RWPE2 (cell line): ENCODE data around the gene LYL1.

Experiments
- ATAC-seq: fragments of 200-7000 bp; cut with Tn5 transposase; 3 replicates; pipeline ENCODE4 v1.9.1; 2021; ENCODE audit warnings: low read depth
- DNase-seq: peaks from one replicate; pipeline ENCODE4 v3.0.0-alpha.2; 2020; ENCODE audit warnings: low spot score
- H3K27ac ChIP-seq: fragments of 450-650 bp; 2 replicates; pipeline ENCODE4 v1.5.1; 2017; ENCODE audit warnings: mild to moderate bottlenecking; ENCODE audit not compliant: poor library complexity, severe bottlenecking
- H3K27me3 ChIP-seq: fragments of 250-450 bp; sonication (Bioruptor Pico); 2 replicates; pipeline ENCODE4 v1.5.1; 2021; ENCODE audit warnings: mild to moderate bottlenecking, moderate library complexity; ENCODE audit not compliant: insufficient read depth, poor library complexity, severe bottlenecking
- H3K36me3 ChIP-seq: fragments of 250-450 bp; sonication (Bioruptor Pico); 2 replicates; pipeline ENCODE4 v1.5.1; 2020; ENCODE audit warnings: low read depth, mild to moderate bottlenecking, moderate library complexity
- H3K4me1 ChIP-seq: fragments of 250-450 bp; sonication (Bioruptor Pico); 2 replicates; pipeline ENCODE4 v1.5.1; 2021; ENCODE audit warnings: mild to moderate bottlenecking, moderate library complexity; ENCODE audit not compliant: insufficient read depth, poor library complexity, severe bottlenecking
- H3K4me3 ChIP-seq: fragments of 250-450 bp; sonication (Bioruptor Pico); 2 replicates; pipeline ENCODE4 v1.5.1; 2021; ENCODE audit warnings: mild to moderate bottlenecking, moderate library complexity; ENCODE audit not compliant: severe bottlenecking
- H3K9me3 ChIP-seq: fragments of 250-450 bp; sonication (Bioruptor Pico); 2 replicates; pipeline ENCODE4 v1.5.1; 2021; ENCODE audit warnings: mild to moderate bottlenecking, moderate library complexity; ENCODE audit not compliant: severe bottlenecking
- TF ChIP-seq, protein P1 (sequence below): fragments of 450-650 bp; IDR thresholded peaks from one replicate; pipeline ENCODE4 v1.5.1; 2017; ENCODE audit warnings: mild to moderate bottlenecking, moderate library complexity; ENCODE audit not compliant: poor library complexity, severe bottlenecking

Gene LYL1

GRCh38 chr19:13121551-13122274, 19.1 kb upstream of the LYL1 start:
- TF ChIP-seq, protein P1, sequence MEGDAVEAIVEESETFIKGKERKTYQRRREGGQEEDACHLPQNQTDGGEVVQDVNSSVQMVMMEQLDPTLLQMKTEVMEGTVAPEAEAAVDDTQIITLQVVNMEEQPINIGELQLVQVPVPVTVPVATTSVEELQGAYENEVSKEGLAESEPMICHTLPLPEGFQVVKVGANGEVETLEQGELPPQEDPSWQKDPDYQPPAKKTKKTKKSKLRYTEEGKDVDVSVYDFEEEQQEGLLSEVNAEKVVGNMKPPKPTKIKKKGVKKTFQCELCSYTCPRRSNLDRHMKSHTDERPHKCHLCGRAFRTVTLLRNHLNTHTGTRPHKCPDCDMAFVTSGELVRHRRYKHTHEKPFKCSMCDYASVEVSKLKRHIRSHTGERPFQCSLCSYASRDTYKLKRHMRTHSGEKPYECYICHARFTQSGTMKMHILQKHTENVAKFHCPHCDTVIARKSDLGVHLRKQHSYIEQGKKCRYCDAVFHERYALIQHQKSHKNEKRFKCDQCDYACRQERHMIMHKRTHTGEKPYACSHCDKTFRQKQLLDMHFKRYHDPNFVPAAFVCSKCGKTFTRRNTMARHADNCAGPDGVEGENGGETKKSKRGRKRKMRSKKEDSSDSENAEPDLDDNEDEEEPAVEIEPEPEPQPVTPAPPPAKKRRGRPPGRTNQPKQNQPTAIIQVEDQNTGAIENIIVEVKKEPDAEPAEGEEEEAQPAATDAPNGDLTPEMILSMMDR: no peak
- Histone ChIP-seq H3K27ac (no peak overlapping the region), H3K9me3 (no peaks in the 10 kb centered on the region), H3K4me3 (no peak overlapping the region), H3K27me3 (no peaks in the 10 kb centered on the region), H3K4me1 (peaks cover 5% of the 10 kb centered on the region), H3K36me3 (peaks cover 48% of the 10 kb centered on the region)
- ATAC-seq (no peak), DNase-seq (no peak)

- no peaks in the 10 kb centered on the region for H3K27me3 ChIP-seq
- TF ChIP-seq, protein P1: no peak
- H3K4me3 ChIP-seq: no peak overlapping the region
- peak overlapping the region; percentile 88 for H3K27ac ChIP-seq
- peaks cover 5% of the 10 kb centered on the region for H3K4me1 ChIP-seq
- ATAC-seq (no peak), DNase-seq (no peak)
- peaks cover 39% of the 10 kb centered on the region for H3K36me3 ChIP-seq
- H3K9me3 ChIP-seq: no peaks in the 10 kb centered on the region
Measured at GRCh38 chr19:13120817-13121216, 18.2 kb upstream of the LYL1 start.

DNA sequence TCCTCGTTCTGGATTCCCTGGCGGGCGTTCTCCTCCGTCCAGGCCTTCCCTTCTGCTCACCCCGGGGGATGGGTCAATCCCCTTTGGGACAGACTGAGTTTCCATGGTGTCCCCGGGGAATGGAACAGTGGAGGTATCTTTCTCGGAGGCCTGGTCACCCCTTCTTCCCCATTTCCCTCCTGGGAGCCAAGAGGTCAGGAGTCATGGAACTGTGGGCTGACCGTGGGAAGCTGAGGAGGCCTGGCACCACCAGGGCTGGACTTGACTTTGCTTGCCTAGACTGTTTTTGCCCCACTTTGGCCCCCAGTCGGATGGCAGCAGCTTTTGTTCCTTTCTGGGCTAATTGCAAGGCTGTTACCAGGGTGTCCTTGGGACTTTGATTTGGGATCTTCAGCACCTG, 17.4 kb upstream of the LYL1 start:
- Histone ChIP-seq H3K27ac (peak overlapping the region; percentile 88), H3K9me3 (no peaks in the 10 kb centered on the region), H3K27me3 (no peaks in the 10 kb centered on the region), H3K4me3 (no peak overlapping the region), H3K36me3 (peaks cover 36% of the 10 kb centered on the region), H3K4me1 (peaks cover 8% of the 10 kb centered on the region)
- TF ChIP-seq, protein P1: no peak
- no peak for DNase-seq
- no peak for ATAC-seq

- no peaks in the 10 kb centered on the region for H3K27me3 ChIP-seq
- peaks cover 8% of the 10 kb centered on the region for H3K4me1 ChIP-seq
- H3K4me3 ChIP-seq: no peak overlapping the region
- no peak for ATAC-seq
- TF ChIP-seq, protein P1: no peak
- no peak for DNase-seq
- no peaks in the 10 kb centered on the region for H3K9me3 ChIP-seq
- peaks cover 39% of the 10 kb centered on the region for H3K36me3 ChIP-seq
- peak overlapping the region; percentile 88 for H3K27ac ChIP-seq
Measured at GRCh38 chr19:13119627-13120026, 17.0 kb upstream of the LYL1 start.
